ENCODE data around the gene GPR108.
"Not testable (repeated sequence)": the region's sequence is repeated elsewhere in the genome, so short reads cannot be mapped to it uniquely, and the experiment has no call there.

Gene GPR108

GRCh38 chr19:6718741-6719539 is 18.4 kb downstream of the GPR108 start:
- no peak for DNase-seq

GRCh38 chr19:6718111-6718740 is 19.2 kb downstream of the GPR108 start:
- no peak for DNase-seq

GRCh38 chr19:6717441-6717971 is 19.9 kb downstream of the GPR108 start:
- DNase-seq, result no peak

- DNase-seq, result no peak
These were observed 20.3 kb downstream of the GPR108 start for GRCh38 chr19:6717036-6717435.

- no peak for DNase-seq
These were observed 20.8 kb downstream of the GPR108 start for GRCh38 chr19:6716610-6716970.

GRCh38 chr19:6714749-6715555 is 22.4 kb downstream of the GPR108 start:
- no peak for DNase-seq

GRCh38 chr19:6713773-6714692 is 23.3 kb downstream of the GPR108 start:
- no peak for DNase-seq

- no peak for DNase-seq
These were observed 24.4 kb downstream of the GPR108 start for GRCh38 chr19:6712692-6713670.

GRCh38 chr19:6712231-6712630 is 25.1 kb downstream of the GPR108 start:
- no peak for DNase-seq

- DNase-seq, result no peak
These were observed 25.8 kb downstream of the GPR108 start for GRCh38 chr19:6711605-6712004.

- DNase-seq, result no peak
These were observed 26.4 kb downstream of the GPR108 start for GRCh38 chr19:6711078-6711361.

- peak in 1 of 2 donors; percentile 17 for DNase-seq
These were observed 26.9 kb downstream of the GPR108 start for GRCh38 chr19:6710273-6711077.

GRCh38 chr19:6709549-6709948 is 27.8 kb downstream of the GPR108 start:
- DNase-seq, result no peak

- not testable (repeated sequence) for DNase-seq
These were observed 28.5 kb downstream of the GPR108 start for GRCh38 chr19:6708913-6709312.

- DNase-seq, result no peak
These were observed 29.0 kb downstream of the GPR108 start for GRCh38 chr19:6708346-6708745.

- no peak for DNase-seq
These were observed 29.7 kb downstream of the GPR108 start for GRCh38 chr19:6707658-6708018.

- no peak for DNase-seq
These were observed 30.2 kb downstream of the GPR108 start for GRCh38 chr19:6707011-6707657.

GRCh38 chr19:6706633-6706958 is 30.8 kb downstream of the GPR108 start:
- DNase-seq, result no peak

GRCh38 chr19:6705931-6706632 is 31.3 kb downstream of the GPR108 start:
- DNase-seq, result no peak
